G401.6 (cell line): Measurements from ENCODE around the gene RNLS.

Experiments used
- FAIRE-seq: peaks from 2 replicates; lab custom pipeline; 2012; peaks lifted over from hg19 to GRCh38; lab: Jason Lieb, UNC

RNLS gene

DNA sequence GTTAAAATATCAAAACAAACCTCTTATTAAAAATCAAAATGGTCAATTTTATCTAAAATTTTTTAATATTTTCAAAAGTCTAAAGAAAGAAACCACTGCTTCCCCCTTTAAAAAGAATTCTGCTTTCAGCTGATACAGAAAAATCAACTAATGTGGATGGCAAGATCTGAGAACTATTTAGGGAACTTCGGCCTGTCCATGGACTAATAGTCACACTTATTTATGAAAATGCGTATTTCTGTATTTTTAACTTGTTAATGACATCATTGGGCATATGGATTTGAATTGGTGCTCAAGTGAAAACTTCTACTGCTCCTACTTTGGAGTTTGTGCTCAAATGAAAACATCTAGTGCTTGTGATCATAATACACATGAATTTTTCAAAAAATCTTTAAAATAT lies 31.9 kb downstream of the RNLS start:
- FAIRE-seq: no peak

DNA sequence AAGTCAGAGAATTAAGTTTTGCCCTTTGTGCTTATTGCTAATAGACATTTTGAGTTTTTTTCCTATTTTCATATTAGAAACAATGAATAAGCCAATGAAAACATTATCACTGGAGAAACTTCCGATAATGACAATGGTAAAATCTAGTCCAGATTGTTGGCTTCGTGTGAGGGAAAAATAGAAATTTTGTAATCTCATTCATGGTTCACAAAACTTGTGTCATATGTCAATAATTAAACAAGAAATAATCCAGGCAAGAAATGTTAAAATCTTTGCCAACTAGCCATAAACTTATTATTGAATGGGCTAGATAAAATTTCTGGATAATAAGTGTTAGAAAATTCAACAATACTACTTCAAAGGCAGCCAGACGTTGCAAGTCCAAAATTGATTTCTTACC lies 36.6 kb downstream of the RNLS start:
- no peak for FAIRE-seq

DNA sequence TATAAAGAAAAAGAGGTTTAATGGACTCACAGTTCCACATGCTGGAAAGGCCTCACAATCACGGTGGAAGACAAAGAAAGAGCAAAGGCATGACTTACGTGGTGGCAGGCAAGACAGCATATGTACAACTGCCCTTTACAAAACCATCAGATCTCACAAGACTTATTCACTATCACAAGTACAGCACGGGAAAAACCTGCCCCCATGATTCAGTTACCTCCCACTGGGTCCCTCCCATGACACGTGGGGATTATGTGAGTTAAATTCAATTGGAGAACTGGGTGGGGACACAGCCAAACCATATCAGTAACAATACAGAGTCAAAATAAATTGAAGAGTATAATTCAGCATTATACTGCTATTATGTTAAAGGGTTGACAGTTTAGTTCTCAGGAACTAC lies 37.8 kb downstream of the RNLS start:
- no peak for FAIRE-seq

DNA sequence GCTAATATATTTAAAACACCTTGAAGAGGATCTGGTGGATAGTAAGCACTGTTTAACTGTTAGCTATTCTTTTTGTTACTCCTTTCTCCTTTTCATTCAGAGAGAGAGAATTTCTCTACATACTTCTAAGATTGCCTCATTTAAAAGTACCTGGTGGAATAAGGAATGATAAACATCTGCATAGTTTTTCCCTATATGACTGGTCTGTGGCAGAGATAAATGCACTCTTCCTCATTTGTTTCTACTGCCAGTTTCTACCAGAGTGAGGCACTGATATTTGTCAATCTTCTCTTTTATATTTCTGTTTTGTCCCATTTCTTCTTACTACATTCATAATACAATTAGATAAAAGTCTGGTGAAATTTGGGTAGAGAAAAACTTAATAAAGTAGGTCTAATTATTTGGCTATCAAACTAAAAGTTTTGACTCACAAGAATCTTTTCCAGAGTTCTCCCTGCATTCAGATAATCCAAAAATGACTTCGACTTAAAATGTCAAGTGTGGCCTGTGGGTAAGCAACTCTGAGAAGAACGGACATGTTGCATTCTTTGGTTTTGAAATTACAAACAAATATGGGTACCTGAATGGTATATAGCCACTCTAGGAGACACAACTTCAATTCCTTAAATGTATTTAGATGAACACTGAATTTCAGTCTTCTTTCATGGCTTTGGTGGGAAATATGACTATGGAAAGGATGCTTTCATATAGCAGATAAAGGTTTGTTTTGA lies 38.8 kb downstream of the RNLS start:
- no peak for FAIRE-seq

DNA sequence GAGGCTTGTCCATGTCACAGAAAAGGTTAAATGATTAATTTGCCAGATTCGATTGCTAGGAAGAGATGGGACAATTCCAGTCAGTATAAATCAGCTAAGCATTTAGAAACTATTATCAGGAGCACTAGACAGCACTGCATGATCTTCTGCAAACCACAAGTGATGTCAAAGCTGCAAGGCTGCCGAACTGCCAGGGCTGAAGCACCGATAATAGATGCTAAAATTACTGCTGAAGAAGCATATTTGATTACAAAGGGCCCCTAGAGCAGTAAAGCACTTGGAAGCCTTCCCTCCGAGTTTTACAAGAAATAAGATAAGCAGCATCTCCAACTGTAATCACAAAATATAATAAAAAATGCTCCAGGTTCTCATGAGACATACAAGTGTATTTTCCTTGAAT lies 40.6 kb downstream of the RNLS start:
- FAIRE-seq: no peak

DNA sequence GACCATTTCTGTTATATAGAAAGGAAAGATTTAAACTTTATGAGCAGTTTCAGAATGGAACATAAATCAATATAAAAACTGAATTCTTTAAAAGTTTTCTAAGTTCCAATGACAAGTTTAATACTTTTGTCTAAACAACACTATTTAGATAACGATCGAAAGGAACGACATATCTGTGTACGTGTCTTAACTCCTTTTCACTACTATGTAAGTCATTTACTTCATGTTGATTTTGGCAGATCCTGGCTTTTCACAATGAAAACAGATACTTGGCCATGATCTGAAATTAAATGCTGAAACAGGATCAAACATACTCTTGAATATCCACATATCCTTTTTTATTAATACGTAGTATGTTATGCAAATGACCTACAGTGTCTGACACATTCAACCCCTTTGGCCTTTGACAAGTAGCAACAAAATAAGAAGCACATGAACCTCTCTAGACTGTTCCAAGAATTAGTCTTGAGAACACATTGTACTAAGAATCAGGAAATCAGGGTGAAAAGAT lies 41.9 kb downstream of the RNLS start:
- no peak for FAIRE-seq

DNA sequence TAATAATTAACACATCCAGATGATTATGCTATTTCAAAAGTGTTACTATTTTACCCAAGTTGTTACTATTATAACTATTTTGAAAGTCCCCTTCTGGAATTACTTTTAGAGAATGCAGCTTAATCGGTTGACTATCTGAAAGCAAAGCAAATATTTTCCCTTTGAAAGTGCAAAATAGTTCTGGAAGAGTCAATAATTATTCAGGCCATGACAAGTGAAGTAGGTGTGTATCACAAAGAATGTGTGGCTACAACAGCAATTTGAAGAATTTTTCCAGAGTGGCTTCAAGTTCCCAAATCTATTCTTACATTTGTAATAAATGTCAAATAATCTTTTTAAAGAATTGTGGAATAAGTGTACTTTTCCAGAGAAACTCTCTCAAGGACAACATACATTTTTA lies 42.8 kb downstream of the RNLS start:
- no peak for FAIRE-seq

DNA sequence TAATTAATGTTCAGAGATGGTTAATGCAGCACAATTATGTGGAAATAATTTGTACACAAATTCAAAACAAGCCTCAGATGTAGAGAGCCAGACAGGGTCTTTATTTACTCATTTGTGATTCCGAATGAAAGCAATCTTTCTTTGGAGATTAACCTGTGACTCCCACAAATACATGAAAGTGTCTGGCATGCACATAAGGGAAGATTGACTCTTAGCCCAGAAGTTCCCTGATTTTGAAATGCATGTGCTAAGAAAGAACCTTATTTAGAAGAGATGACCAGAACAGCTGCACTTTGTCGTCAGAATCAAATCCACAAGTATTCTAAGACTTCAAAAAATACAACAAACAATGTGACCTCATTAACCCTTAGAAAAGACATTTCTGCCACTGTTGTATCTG lies 45.1 kb downstream of the RNLS start:
- FAIRE-seq: no peak

DNA sequence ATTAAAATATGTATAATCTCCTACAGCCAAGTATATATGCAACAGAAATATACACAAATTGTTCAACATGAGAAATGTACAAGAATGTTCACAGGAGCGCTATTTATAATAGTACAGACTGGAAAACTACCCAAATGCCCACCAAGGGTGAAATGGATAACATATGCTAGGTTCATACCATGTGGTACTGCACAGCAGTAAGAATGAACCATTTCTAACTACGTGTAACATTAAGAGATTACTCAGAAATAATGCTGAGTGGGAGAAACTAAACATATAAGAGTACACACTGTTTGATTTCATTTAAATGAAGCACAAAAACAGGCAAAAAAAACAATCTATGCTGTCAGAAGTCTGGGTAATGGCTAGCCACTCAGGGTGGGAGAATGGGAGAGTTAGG lies 45.8 kb downstream of the RNLS start:
- FAIRE-seq: no peak

DNA sequence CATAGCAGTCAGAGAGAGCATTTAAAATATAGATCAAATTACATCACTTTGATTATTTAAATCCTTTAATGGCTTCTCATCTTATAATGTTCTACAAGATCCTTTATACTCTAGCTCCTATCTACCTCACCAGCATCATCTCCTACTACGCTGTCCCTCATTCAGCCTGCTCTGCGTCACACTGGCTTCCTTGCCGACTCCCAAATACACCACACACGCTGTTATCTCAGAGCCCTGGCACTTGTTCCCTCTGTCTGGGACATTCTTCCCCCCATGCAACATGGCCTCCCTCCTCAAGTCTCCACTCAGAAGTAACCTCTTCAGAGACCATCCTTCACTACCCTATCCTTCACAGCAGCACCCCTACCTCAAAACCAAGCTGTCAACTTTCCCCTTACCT lies 46.7 kb downstream of the RNLS start:
- FAIRE-seq: no peak

DNA sequence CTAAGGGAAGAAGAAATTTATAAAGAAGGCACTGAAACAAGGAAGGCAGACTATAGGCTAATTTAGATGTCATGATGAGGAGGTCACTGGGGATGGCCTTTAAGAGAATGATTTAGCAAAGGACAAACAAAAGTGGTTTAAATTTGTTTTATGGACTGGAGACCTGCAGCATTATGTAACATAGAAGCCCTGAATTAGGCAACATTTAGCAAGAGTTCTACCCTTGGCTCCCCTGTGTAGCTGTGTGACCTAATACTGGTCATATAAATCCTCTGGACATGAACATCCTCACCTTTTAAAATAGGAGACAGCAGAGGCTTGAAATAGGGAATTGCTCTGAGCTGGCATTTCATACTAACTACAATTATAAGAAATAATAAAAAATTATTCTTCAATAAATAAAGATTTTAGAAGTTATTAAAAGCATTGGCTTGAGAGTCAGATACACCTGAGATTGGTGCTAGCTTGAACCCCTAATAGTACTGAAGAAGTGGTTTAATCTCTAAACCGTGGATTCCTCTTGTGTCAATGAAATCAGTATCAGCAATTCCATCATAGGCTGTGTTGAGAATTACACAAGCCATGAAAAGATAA lies 48.9 kb downstream of the RNLS start:
- no peak for FAIRE-seq

DNA sequence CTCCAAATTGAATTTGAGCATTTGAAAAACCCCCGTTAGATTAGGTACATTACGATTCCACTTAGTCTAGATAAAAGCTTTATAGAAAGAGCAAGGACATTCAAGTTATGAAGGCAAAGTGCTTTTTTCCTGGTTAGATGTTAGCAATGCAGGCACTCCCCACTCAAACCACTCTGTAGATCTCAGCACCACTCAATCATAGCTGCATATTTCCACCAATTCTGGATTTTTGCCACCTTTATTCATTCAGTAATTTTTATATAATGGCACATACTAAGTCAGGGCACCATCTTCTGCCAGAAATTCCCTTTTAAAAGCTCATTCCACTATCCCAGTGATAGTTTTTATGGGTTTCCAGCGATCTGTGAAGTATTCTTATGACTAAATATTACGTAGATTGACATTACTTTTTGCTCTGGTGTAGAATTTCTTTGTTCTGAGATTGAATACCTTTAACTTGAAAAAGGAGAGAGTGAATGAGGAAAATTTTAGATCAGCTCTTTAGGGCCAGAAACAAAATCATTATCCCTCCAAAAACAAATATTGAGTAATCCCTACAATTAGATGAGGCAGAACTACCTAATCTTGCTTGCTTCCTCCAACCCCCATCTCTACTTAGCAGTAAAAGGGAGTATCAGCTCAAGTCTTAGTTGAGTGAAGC lies 51.6 kb downstream of the RNLS start:
- no peak for FAIRE-seq

DNA sequence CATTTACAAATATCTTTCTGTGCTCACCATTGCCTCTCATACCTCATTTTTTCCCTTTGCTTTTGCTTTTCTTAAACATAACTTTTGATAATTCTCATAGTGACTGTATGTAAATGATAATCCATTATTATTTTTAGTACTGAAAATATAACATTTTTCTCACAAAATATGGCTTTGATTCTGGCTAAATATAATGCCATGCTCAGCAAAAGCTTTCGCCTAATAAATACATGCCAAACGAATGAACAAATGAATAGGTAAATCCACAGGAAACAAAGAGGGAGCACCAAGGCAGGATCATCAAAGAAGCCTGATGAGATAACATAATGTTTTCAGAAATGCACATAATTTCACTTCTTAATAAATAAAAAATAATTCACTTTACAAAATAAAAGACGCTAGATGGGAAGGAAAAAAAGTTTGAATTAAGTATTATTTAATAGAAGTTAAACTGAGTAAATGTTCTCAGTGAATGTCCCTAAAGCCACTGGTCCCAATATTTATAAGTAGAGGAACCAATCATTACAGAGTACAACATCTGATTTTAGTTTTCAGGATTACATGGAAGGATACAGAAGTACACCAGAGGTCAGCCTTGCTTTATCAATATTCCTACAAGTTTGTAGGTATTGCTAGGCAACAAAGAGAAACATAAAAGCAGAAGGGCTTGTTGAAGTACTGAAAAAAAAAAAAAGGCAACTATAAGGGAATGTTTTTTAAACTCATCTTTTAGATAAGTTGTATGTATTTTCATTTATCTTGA lies 52.3 kb downstream of the RNLS start:
- no peak for FAIRE-seq

DNA sequence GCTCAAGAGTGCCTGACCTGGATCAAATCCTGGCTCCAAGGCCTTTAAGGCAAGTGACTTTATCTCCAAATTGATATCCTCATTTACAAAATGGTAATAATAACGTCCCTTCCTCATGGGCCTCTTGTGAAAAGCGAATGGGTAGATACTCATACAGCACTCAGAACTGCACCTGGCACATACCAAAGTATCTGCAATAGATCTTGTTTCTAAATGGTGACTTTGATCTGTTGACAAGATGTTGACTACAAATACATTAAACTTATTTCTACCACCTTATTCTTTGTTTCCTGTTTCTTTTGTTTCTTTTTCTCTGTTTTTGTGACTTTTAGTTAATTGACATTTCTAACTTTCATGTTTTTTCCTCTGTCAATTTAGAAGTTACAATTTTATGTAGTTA lies 53.0 kb downstream of the RNLS start:
- peak; percentile 15 for FAIRE-seq

DNA sequence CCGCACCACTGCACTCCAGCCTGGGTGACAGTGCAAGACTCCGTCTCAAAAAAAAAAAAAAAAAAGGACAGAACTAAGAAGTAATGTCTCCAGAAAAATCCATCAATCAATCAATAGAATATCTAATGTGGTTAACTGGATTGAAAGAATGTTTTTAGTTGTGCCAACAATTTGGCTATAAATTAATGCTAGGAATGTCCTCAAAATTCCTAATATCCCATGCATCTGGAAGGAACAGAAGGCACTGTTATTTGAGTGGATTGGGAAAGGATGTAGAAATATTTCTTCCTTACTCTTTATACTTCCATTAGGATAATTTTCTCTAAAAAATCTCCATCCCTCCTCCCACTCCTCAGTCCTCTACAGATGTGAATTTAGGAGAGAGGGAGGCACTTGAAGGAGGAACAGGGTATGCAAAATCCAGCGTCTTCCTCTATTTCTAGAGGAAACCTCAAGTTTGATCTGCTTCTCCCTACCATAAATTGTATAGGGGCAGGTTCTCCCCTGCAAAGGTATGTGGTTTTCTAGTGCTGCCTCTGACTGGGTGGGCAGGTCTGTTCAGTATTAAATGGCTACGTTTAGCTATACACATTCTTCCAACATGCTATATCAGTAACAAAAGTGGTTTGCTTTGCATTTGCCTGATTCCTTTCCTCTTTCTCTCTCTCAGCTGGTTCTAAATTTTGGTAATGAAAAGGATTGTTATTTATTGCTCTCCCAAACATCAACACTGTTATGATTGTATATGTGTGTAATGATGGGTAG lies 54.1 kb downstream of the RNLS start:
- no peak for FAIRE-seq

DNA sequence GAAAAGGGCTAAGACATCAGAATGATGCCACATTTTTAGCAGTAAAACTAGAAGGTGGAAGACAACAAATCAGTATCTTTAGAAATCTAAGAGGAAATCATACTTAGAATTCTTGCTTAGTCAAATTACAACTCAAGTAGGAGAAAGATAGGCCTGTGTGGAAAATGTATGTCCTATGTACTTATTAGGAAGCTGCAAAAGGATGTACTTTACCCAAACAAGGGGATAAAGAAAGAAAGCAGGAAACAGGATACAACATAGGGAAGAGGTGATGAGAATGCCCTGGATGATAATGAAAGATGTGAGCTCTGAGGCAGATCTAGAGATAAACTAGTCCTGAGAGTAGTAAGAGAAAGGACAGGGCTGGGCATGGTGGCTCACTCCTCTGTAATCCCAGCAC lies 54.9 kb downstream of the RNLS start:
- no peak for FAIRE-seq

DNA sequence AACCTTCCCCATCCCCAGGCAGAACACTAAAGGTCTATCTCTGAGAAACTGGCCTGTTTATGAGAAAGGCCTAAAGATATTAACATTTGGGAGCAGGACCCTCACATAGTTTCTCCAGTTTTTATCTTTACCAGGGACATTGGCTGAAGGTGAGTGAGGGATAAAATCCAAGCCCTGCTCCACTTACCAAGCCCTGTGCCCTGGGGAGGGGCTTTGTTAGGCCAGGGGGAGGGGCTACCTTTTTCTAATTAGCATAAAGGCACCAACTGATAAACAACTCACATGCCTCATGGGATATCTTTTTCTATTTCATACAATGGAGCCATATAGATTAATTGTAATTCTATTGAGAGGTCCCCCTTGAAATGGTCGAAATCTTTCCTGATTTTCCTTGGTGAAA lies 55.9 kb downstream of the RNLS start:
- no peak for FAIRE-seq

DNA sequence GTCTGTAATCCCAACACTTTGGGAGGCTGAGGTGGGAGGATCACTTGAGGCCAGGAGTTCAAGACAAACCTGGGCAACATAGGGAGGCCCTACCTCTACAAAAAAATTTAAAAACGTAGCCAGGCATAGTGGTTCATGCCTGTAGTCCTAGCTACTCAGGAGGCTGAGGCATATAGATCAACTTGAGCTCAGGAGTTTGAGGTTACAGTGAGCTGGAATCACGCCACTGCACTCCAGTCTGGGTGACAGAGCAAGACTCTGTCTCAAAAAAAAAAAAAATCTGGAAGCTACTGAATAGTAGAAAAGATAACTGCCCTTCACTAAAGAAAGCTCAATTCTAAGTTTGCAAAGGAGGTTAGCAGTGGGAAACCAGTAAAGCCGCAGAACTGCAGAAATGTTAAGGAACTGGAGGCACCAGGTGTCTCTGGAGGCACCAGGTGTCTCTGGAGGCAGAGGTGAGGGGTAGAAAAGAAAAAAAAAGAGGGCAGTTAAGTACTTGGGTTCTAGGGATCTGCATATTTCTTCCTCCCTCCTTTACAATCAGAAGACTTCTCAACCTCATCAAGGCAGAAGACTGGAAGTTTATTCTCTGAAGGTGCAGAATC lies 56.5 kb downstream of the RNLS start:
- FAIRE-seq: no peak

DNA sequence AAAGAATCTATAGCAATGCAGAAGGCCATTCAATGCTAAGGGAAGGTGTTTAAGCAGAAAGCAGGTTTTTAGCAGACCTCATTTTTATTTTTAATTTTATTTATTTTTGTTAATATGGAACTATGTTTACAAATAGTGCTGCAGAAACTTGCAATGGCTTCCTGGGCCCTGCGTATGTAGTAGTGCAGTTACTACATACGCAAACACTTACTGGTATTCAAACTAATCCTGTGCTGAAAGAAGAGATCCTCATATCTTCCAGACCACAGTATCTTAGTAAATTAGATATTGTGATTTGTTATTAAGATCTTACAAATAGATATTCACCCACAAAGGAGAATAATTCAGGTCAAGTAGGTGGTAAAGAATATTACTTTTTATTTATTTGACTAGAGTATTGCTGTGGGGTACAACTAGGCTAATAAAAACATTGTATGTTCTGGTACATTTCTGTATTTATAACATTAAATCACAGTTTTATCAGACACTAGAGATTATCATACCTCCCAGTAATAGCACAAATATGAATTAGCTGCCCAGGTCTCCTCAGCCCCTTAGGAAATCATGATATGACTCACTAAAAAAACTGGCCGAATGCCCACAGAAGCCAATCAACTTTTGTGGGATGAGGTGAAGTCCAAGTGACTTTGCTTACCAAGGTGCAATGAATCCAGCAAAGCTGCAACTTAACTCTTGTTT lies 57.6 kb downstream of the RNLS start:
- FAIRE-seq: no peak

DNA sequence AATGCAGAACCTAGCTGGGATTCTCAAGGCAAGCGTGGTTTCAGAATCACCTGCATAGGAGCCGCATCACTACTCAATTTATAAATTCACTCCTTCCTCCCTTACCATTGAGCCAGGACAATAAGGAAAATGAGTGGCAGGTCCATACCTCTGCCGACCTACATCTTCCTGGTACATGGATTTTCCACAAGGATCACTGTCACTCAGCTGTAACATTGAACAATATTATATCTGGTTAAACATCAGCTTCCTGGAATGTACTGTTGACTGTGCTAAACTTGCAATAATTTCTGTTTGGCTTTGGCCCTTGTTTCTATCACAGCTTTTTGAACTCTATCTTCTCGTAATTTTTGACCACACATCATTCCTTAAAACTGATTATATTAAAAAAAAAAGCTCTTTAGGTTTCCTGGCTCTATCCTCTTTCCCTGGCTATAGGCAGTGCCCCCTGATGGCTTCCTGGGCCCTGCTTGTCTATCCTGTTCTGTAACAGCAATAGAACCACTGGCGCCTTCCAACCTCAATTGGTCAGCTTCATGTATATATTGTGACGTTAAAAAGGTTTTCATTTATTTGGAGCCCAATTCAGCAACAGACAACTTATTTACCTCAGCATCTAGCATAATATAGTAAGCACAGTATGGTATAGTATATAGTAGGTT lies 59.2 kb downstream of the RNLS start:
- no peak for FAIRE-seq

DNA sequence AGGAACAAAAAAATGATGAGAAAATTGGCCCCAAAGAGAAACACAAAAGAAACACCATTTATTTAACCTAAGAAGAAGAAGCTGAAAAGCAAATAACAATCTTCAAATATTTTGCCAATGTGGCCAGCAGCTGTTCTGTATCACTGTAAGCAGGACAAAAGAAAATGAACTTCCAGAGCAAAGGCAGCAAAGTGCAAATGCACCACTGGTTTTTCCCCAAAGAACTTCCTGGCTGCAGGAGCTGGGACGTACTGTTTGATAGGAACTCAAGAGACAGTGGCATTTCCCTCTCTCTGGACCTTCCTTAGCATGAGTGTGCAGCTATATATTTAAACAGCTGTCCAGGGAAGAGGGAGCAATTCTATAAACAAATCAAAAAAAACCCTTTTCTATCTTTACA lies 60.4 kb downstream of the RNLS start:
- FAIRE-seq: no peak
